Effector memory CD4-positive, alpha-beta T cell (primary cell): ENCODE measurements around the gene DCLK1.

Experiments
- DNase-seq, 3 donors: peaks; one replicate each; pipeline ENCODE4 v3.0.0-alpha.2; 2020
- H3K27ac ChIP-seq: 2 replicates; pipeline ENCODE4 v1.7.0; 2013; ENCODE audit warnings: mild to moderate bottlenecking, low read length, moderate library complexity; ENCODE audit not compliant: insufficient read depth, poor library complexity, severe bottlenecking
- H3K27me3 ChIP-seq: replicated peaks from 2 replicates; pipeline ENCODE4 v1.7.0; 2013; ENCODE audit warnings: mild to moderate bottlenecking, low read length; ENCODE audit not compliant: insufficient read depth, control insufficient read depth, poor library complexity, severe bottlenecking
- H3K36me3 ChIP-seq: 2 replicates; pipeline ENCODE4 v1.7.0; 2013; ENCODE audit warnings: mild to moderate bottlenecking, low read length, moderate library complexity; ENCODE audit not compliant: control insufficient read depth, insufficient read depth
- H3K4me1 ChIP-seq: 2 replicates; pipeline ENCODE4 v1.7.0; 2013; ENCODE audit warnings: low read length, mild to moderate bottlenecking; ENCODE audit not compliant: control insufficient read depth, insufficient read depth, poor library complexity, severe bottlenecking
- H3K4me3 ChIP-seq: 2 replicates; pipeline ENCODE4 v1.7.0; 2013; ENCODE audit warnings: low read length, low read depth, mild to moderate bottlenecking; ENCODE audit not compliant: insufficient read depth, poor library complexity, severe bottlenecking
- H3K9me3 ChIP-seq: 2 replicates; pipeline ENCODE4 v1.7.0; 2013; ENCODE audit warnings: mild to moderate bottlenecking, low read length, moderate library complexity; ENCODE audit not compliant: control insufficient read depth

The DCLK1 gene

DNA sequence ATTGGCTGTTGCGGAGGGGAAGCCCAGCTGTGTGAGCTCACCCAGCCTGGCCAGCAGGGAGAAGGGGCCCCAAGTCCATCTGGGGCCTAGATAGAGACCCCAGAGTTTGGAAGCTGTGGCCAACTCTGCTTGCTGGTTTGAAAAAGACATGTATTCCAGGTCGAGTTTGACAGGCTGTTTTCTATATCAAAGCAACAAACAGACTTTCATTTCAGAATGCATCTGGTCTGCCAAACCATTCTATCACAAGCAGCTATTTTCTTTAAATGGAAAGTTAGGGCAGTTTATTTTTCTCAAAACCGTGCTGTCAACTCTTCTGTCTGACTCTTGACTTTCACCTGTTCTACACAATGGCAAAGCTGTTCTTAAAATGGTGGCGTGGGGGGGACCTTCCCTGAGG, 185.8 kb downstream of the DCLK1 start:
- Histone ChIP-seq H3K4me1 (no peaks in the 10 kb centered on the region), H3K27ac (no peak overlapping the region), H3K27me3 (no peaks in the 10 kb centered on the region), H3K4me3 (no peak overlapping the region), H3K36me3 (no peaks in the 10 kb centered on the region), H3K9me3 (no peaks in the 10 kb centered on the region)
- no peak for DNase-seq

DNA sequence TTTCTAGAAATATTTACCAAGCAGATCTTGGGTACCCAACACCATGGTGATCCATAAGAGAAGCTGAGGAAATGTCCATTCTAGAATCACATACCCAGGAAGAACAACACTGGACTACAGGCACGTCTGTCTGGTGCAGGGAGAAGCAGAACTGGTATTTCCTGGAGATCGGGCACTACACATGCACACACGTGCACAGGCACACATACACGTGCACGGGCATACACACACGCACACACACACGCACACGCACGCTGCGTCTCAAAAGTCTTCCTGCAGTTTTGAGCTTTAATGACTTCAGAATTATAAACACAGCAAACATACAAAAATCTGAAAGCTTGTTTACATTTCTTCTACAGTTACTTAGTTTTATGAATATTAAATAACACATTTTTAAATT, 189.8 kb downstream of the DCLK1 start:
- Histone ChIP-seq H3K4me3 (no peak overlapping the region), H3K4me1 (no peaks in the 10 kb centered on the region), H3K9me3 (no peaks in the 10 kb centered on the region), H3K27ac (no peak overlapping the region), H3K27me3 (no peaks in the 10 kb centered on the region), H3K36me3 (no peaks in the 10 kb centered on the region)
- DNase-seq = no peak

DNA sequence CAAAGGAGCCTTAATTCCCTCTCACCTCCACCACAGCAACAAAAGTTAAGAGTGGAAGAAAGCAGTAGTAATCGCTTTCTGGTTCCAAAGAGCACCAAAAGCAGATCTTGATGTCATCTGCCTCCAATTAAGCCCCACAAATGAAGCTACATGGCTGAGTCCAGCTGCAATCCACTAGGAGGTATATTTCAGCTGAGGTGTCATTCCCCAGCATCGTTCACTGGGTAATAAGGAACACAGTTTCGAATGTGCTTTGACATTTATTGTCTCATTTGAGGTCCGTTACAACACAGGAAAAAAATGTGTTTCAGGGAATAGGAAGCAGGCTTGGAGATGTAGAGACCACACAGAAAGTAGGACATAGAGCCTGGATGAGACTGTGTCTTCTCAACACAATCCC, 190.4 kb downstream of the DCLK1 start:
- no peaks in the 10 kb centered on the region for H3K36me3 ChIP-seq
- DNase-seq = no peak
- no peak overlapping the region for H3K27ac ChIP-seq
- H3K27me3 ChIP-seq = no peaks in the 10 kb centered on the region
- no peak overlapping the region for H3K4me3 ChIP-seq
- H3K4me1 ChIP-seq = no peaks in the 10 kb centered on the region
- H3K9me3 ChIP-seq = no peaks in the 10 kb centered on the region

DNA sequence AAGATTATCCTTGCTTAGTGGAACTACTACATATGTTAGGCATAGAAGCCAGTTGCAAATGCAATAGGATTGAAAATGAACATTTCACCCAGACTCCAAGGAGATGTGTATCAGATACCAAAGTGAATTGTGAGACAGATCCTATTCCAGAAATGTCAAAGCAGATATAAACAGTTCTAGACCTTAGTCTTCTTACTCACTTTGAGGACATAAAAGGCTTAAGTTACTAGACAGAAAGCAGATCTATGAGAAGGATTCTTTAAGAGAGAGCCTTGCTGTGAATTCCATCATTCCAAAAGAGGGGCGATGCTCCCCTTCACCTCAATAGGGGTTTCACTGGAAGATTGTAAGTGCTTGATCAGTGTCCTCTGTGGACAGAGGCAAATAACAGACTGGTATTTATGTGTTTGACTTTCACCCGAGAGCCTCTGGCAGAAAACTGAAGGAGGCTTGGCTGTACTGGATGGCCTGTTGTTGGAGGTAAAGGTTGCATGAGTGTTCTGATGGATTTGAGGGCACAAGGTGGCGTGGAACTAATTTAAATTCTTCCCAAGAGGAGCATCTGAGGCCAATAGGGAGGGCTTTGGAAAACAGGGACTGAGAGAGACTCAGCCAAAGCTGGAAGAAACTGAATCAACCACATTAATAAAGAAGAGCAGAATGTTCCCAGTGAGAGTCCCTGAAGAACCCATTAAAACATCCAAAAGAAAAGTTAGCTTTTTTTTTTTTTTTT, 194.8 kb downstream of the DCLK1 start:
- no peak overlapping the region for H3K27ac ChIP-seq
- no peak overlapping the region for H3K4me3 ChIP-seq
- H3K36me3 ChIP-seq = no peaks in the 10 kb centered on the region
- H3K4me1 ChIP-seq = no peaks in the 10 kb centered on the region
- DNase-seq = no peak
- no peaks in the 10 kb centered on the region for H3K27me3 ChIP-seq
- no peaks in the 10 kb centered on the region for H3K9me3 ChIP-seq

DNA sequence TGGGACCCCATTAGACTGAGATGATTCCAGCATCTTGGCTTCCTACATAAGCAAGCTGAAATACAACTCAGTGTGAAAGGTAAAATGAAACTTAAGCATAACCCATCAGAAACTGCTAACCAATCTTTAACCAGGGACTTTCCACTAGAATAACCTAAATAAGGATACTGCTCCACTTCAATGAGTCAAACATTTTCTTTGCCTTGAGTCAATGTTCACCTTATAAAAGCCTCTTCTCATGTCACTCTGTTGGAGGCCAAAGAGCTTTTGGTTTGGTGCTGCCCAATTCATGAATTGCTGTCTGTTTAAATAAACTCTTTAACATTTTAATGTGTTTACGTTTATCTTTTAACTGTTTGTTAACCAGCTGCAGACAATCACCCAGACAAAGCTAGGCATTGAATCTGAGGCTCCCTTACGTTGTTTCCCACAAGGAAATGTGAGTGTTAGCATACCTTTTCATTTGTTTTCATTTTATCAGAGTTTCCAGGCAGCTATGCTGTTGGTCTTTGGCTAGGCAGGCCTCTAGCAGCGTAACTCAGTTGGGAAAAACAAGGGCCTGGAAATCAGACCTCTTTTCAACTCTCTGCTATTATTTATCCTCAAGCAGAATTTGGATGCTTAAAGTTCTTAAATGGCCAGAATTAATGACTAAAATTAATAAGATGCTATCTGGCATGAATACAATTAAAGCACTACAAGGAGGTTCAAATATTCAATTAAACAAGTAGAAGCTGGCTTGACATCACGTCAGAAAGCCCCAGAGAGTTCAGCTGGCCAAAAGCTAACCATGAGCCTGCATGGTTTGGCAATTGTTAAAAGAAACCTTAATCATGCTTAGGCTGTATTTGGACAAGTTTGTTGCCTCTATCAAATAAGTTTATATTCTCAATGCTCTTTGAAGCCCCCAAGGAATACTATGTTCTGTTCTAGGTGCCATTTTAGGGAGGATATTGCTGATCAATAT, 200.2 kb downstream of the DCLK1 start:
- Histone ChIP-seq H3K36me3 (no peaks in the 10 kb centered on the region), H3K27me3 (no peaks in the 10 kb centered on the region), H3K4me1 (no peaks in the 10 kb centered on the region), H3K9me3 (no peaks in the 10 kb centered on the region), H3K27ac (no peak overlapping the region), H3K4me3 (no peak overlapping the region)
- DNase-seq = no peak

DNA sequence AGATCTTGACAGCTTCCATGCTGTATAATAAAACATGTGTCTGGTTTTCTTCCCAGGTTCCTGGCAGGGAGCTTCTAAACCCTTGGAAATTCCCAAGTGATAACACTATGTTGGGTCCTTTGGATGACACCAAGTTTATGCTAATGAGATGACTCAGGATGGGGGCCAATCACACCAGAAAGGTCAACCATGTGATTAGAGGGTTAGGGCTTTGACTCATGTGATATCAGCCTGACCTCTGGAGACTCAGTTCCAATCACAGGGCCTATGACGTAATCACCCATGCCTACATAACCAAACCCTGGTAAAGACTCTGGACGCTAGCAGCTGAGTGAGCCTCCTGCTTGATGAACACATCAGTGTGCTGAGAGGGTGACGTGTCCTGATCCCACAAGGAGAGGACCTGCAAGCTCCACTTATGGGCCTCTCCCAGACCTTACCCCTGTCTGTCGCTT, 203.6 kb downstream of the DCLK1 start:
- H3K27me3 ChIP-seq = no peaks in the 10 kb centered on the region
- no peak overlapping the region for H3K4me3 ChIP-seq
- no peaks in the 10 kb centered on the region for H3K9me3 ChIP-seq
- DNase-seq = no peak
- no peaks in the 10 kb centered on the region for H3K4me1 ChIP-seq
- no peaks in the 10 kb centered on the region for H3K36me3 ChIP-seq
- H3K27ac ChIP-seq = no peak overlapping the region

DNA sequence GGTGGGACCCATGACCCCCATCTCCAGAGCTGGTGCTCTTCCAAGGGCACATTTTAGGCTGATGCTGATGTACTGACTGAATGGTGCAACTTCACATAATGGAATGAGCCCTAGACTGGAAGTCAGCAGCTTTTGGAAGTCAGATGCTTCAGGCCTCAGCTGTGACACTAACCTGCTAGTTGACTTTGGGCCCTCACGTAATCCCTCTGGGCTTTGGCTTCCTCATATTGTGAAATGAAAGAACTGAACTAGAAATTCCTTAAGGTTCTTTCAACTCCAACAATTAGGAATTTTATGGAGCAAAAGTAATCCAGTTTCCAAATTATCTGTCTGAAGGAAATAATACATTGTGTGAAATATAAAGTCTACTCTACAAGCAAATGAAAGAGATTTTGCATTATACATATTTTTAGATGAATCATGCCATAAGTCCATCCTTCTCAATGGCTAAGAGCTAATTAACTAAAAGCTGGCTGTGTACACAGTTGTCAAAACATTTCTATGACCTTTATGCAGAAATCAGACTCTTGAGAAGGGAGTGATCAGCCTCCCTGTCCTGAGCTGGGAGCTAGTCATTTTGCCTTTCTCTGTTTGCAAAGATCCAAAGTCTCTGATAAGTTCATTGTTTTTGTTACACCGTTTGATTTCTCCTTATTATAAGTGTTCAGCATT, 204.2 kb downstream of the DCLK1 start:
- no peaks in the 10 kb centered on the region for H3K27me3 ChIP-seq
- no peak overlapping the region for H3K4me3 ChIP-seq
- no peak for DNase-seq
- H3K27ac ChIP-seq = no peak overlapping the region
- H3K4me1 ChIP-seq = no peaks in the 10 kb centered on the region
- no peaks in the 10 kb centered on the region for H3K36me3 ChIP-seq
- H3K9me3 ChIP-seq = no peaks in the 10 kb centered on the region

DNA sequence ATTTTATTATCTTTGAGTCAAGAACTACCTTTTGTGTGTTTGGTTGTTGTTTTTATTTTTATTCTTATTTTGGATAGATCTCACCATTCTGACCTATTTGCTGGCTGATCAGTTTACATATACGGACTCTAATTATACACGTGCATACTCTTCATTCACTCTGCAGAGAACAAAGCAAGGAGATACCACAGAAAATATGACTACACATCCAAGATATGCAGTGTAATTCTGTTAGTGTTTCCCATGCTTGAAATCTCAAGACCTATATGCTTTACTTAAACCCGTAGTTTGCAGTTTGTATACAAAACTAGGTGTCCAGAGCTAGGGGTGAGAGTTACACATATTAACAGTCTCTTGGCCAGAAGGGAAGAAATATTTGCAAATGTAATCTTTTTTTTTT, 205.5 kb downstream of the DCLK1 start:
- H3K36me3 ChIP-seq = no peaks in the 10 kb centered on the region
- no peak overlapping the region for H3K27ac ChIP-seq

DNA sequence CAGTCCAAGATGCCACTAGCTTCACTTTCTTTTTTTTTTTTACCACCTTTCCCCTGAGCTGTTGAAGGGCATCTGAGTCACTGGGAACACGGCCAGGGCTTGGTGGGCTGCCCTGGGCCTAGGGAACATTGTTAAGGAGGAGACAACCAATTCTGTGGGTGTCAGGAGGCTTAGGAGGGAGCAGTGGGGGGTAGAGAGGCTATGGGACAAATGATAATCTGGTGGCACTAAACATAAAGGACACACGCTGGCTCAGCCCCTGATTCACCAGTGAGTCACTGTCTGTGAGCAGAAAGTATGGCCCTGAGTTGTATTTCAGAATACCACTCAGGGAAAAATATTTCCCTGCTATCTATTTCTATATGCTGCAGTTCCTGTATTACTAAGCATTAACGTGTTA, 207.8 kb downstream of the DCLK1 start:
- DNase-seq = no peak
- Histone ChIP-seq H3K9me3 (no peaks in the 10 kb centered on the region), H3K36me3 (no peaks in the 10 kb centered on the region), H3K27me3 (no peaks in the 10 kb centered on the region), H3K4me3 (no peak overlapping the region), H3K4me1 (no peaks in the 10 kb centered on the region), H3K27ac (no peak overlapping the region)

More for the DNA sequence above, 205.5 kb downstream of the DCLK1 start:
- Histone ChIP-seq H3K9me3 (no peaks in the 10 kb centered on the region), H3K27me3 (no peaks in the 10 kb centered on the region), H3K4me3 (no peak overlapping the region), H3K4me1 (no peaks in the 10 kb centered on the region)
- no peak for DNase-seq
